ENCODE results near the gene SLFN12. TPM values are rescaled to one million over a fixed set of nuclear protein-coding genes. Genes with fewer than 3 reads are reported as not detected.

SLFN12 gene
- total RNA-seq, 1 donor from 2014 or later: 9.0 TPM

DNA sequence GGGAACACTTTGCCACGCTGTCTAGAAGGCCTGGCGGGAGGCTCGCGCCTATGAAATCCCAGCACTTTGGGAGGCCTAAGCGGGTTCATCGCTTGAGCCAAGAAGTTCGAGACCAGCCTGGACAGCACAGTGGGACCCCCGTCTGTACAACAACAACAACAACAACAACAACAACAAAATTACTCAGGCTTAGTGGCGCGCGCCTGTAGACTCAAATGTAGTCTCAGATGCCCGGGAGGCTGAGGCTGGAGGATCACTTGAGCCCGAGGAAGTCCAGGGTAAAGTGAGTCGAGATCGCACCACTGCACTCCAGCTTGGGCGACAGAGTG, 16.6 kb upstream of the SLFN12 start:
- Mint-ChIP-seq H3K36me3 (ENCODE audit: low read depth) (no peaks in the 10 kb centered on the region), H3K27me3 (no peaks in the 10 kb centered on the region), H3K4me3 (peak overlapping the region; percentile 89), H3K4me1 (peaks cover 23% of the 10 kb centered on the region), H3K27ac (peak overlapping the region; percentile 84), H3K9me3 (no peaks in the 10 kb centered on the region)
- ChIA-PET CTCF (interaction anchor here (0.6 to 1.9 kb wide), 4 partner anchors 11 to 136 kb away, joined by 3 to 8 read pairs (median 5); no protein-coding TSS in a partner anchor), POLR2A (interaction anchor here (0.6 to 2.7 kb wide), 16 partner anchors 9 to 555 kb away, joined by 3 to 18 read pairs (median 5); partner anchors contain the start of genes PEX12, SLFN11, SLFN12 and SLFN5)
- no peak for ATAC-seq (ENCODE audit: low read depth)
- DNase-seq: no peak
- intact Hi-C loops (cut with micrococcal nuclease): loop anchor here (1.0 to 2.0 kb wide), 6 partner anchors 11 to 137 kb away; no protein-coding TSS in a partner anchor
- no peak for TF ChIP-seq CTCF (IDR thresholded peaks at IDR 0.05)

DNA sequence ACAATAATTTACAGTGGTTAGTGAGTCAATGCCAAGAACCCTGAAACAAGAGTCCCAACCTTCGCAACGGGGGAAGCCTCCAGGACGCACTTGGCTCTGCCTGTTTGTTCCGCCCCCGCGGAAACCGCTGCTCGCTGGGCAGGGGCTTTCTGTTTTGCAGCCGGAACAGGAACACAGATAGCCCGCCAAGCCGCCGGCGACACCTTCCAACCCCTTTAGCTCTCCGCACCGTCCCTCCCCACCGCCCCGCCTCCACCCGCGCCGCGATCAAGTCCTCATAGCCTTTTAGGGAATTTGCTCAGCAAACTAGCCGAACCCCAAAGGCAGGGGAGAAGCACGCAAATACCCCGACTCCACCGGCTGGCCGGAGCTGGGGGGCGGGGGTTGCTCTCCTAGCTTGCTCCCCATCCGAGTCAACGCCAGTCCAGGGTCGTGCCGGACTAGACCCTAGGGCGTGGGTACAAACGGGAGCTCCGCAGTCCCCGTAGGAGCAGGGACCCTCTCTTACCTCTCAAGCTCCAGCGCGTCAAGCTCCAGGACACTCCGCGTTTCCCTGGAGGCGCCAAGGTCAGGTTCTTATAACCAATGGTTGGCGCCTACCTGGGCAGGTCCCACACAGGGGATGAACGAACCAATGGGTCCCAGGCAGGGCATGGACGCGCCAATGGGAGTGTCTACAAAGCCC, 16.1 kb upstream of the SLFN12 start, which contains the start of gene SLFN13:
Gene SLFN13, minus strand, starts transcription at position 553 of the 685 bp plus-strand sequence. CDS start 3,086 bp downstream, outside the sequence.
- no peaks in the 10 kb centered on the region for H3K27me3 Mint-ChIP-seq
- CTCF ChIA-PET: interaction anchor here (1.2 to 1.9 kb wide), 4 partner anchors 10 to 135 kb away, joined by 4 to 8 read pairs (median 5); no protein-coding TSS in a partner anchor
- DNase-seq: peak; percentile 69
- no peaks in the 10 kb centered on the region for H3K9me3 Mint-ChIP-seq
- intact Hi-C loops (cut with micrococcal nuclease): loop anchor here (1.0 to 2.0 kb wide), 5 partner anchors 12 to 136 kb away; no protein-coding TSS in a partner anchor
- TF ChIP-seq CTCF (IDR thresholded peaks at IDR 0.05): no peak
- H3K4me3 Mint-ChIP-seq: peak within 1 kb of the TSS; percentile 89
- POLR2A ChIA-PET: interaction anchor here (0.6 to 2.7 kb wide), 16 partner anchors 9 to 489 kb away, joined by 3 to 18 read pairs (median 5); partner anchors contain the start of genes PEX12, SLFN11, SLFN12 and SLFN5
- ATAC-seq (ENCODE audit: low read depth): peak; percentile 87
- peaks cover 23% of the 10 kb centered on the region for H3K4me1 Mint-ChIP-seq
- peak within 1 kb of the TSS; percentile 84 for H3K27ac Mint-ChIP-seq
- H3K36me3 Mint-ChIP-seq (ENCODE audit: low read depth): no peaks in the 10 kb centered on the region

DNA sequence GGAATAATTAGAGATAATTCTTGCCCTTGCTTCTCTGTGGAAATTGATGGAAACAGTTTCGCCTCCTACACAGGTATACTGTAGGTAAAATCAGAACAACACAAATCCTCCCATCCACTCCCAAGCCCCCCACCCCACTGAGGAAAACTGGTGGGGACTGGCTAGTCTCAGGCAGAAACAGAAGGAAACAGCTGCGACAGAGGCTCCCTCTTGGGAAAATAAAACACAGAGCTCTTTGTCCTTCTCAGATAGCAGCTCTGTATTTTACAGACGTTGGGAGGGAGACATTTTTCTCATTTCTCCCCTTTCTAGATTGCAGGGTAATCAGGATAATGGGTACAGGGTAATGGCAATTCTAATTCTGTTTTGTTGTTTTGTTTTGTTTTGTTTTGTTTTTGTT, 15.2 kb upstream of the SLFN12 start:
- Mint-ChIP-seq H3K9me3 (no peaks in the 10 kb centered on the region), H3K27me3 (no peaks in the 10 kb centered on the region), H3K4me1 (peaks cover 23% of the 10 kb centered on the region), H3K36me3 (ENCODE audit: low read depth) (no peaks in the 10 kb centered on the region), H3K27ac (peak overlapping the region; percentile 84), H3K4me3 (peak overlapping the region; percentile 89)
- CTCF ChIA-PET: interaction anchor here (1.3 to 1.9 kb wide), 3 partner anchors 9 to 14 kb away, joined by 4 to 6 read pairs (median 5); no protein-coding TSS in a partner anchor
- intact Hi-C loops (cut with micrococcal nuclease): no loop called here
- ATAC-seq (ENCODE audit: low read depth) (no peak), DNase-seq (no peak)
- POLR2A ChIA-PET: interaction anchor here (1.5 to 2.7 kb wide), 5 partner anchors 14 to 135 kb away, joined by 4 to 18 read pairs (median 9); partner anchors contain the start of genes PEX12, SLFN11 and SLFN12
- TF ChIP-seq CTCF (IDR thresholded peaks at IDR 0.05): no peak

- no peaks in the 10 kb centered on the region for H3K27me3 Mint-ChIP-seq
- POLR2A ChIA-PET: interaction anchor here (0.5 to 2.3 kb wide), 3 partner anchors 10 to 221 kb away, joined by 5 to 7 read pairs (median 5); partner anchors contain the start of gene SLFN13
- H3K4me1 Mint-ChIP-seq: peaks cover 7% of the 10 kb centered on the region
- no peak for DNase-seq
- no peak for ATAC-seq (ENCODE audit: low read depth)
- intact Hi-C loops (cut with micrococcal nuclease): no loop called here
- no peaks in the 10 kb centered on the region for H3K9me3 Mint-ChIP-seq
- CTCF ChIA-PET: interaction anchor here (1.2 kb wide), 1 partner anchor 9 kb away, joined by 4 read pairs; no protein-coding TSS in a partner anchor
- H3K27ac Mint-ChIP-seq: no peak overlapping the region
- H3K36me3 Mint-ChIP-seq (ENCODE audit: low read depth): no peaks in the 10 kb centered on the region
- no peak for TF ChIP-seq CTCF (IDR thresholded peaks at IDR 0.05)
- no peak overlapping the region for H3K4me3 Mint-ChIP-seq
Observed at GRCh38 chr17:35438433-35438832, 6.1 kb upstream of the SLFN12 start.
